Measurements from ENCODE around the gene POLR2M.

POLR2M gene

DNA sequence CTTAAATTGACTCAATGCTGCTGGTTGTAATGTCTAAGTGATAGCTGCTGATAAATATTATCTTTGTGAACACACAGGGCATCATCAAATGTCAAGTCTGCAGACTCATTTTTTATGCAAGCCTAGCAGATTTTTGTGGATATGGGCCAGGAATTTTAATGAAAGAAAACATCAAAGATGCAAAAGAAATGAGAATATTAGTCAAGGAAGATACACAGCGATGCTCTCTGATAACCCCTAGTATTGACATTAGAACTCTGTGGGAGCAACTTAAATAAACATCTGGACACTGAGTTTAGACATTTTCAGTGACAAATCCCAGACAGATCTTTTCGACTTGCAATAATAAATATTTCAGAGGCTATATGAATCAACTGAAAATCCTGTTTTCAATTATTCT, 28.3 kb downstream of the POLR2M start:
- Histone ChIP-seq H3K4me1 (ENCODE audit: insufficient read depth, low read length, poor library complexity, severe bottlenecking) (no peaks in the 10 kb centered on the region), H4K20me1 (ENCODE audit: insufficient read depth, low read length, poor library complexity, severe bottlenecking) (no peaks in the 10 kb centered on the region), H3K9me2 (replicated peaks; ENCODE audit: low read depth, low read length) (no peaks in the 10 kb centered on the region), H3F3A (ENCODE audit: low read depth) (no peaks in the 10 kb centered on the region), H3K27me3 (ENCODE audit: insufficient read depth, low read length, poor library complexity, severe bottlenecking) (no peaks in the 10 kb centered on the region), H3K9ac (ENCODE audit: low read depth, low read length, poor library complexity, severe bottlenecking) (no peak overlapping the region), H3K36me3 (ENCODE audit: insufficient read depth, low read length) (no peaks in the 10 kb centered on the region), H3K4me2 (ENCODE audit: low read depth, low read length, poor library complexity, severe bottlenecking) (no peak overlapping the region), H3K4me3 (ENCODE audit: low read length, poor library complexity, severe bottlenecking) (no peak overlapping the region), H2AFZ (ENCODE audit: low read length) (no peak overlapping the region), H3K9me3 (ENCODE audit: insufficient read depth, low read depth, low read length) (no peaks in the 10 kb centered on the region), H3K79me2 (ENCODE audit: insufficient read depth, low read length) (no peaks in the 10 kb centered on the region)
- TF ChIP-seq, protein P1, sequence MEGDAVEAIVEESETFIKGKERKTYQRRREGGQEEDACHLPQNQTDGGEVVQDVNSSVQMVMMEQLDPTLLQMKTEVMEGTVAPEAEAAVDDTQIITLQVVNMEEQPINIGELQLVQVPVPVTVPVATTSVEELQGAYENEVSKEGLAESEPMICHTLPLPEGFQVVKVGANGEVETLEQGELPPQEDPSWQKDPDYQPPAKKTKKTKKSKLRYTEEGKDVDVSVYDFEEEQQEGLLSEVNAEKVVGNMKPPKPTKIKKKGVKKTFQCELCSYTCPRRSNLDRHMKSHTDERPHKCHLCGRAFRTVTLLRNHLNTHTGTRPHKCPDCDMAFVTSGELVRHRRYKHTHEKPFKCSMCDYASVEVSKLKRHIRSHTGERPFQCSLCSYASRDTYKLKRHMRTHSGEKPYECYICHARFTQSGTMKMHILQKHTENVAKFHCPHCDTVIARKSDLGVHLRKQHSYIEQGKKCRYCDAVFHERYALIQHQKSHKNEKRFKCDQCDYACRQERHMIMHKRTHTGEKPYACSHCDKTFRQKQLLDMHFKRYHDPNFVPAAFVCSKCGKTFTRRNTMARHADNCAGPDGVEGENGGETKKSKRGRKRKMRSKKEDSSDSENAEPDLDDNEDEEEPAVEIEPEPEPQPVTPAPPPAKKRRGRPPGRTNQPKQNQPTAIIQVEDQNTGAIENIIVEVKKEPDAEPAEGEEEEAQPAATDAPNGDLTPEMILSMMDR (conservative IDR thresholded peaks at IDR 0.05; ENCODE audit: low read length), result no peak
- TF ChIP-seq EZH2phosphoT487 (IDR thresholded peaks at IDR 0.05; ENCODE audit: borderline replicate concordance), result no peak

GRCh38 chr15:57735431-57735830, 28.9 kb downstream of the POLR2M start:
- Histone ChIP-seq H3F3A (ENCODE audit: low read depth) (no peaks in the 10 kb centered on the region), H3K4me3 (ENCODE audit: low read length, poor library complexity, severe bottlenecking) (no peak overlapping the region), H3K4me2 (ENCODE audit: low read depth, low read length, poor library complexity, severe bottlenecking) (no peak overlapping the region), H3K9ac (ENCODE audit: low read depth, low read length, poor library complexity, severe bottlenecking) (no peak overlapping the region), H3K27me3 (ENCODE audit: insufficient read depth, low read length, poor library complexity, severe bottlenecking) (no peaks in the 10 kb centered on the region), H3K9me3 (ENCODE audit: insufficient read depth, low read depth, low read length) (no peaks in the 10 kb centered on the region), H3K79me2 (ENCODE audit: insufficient read depth, low read length) (no peaks in the 10 kb centered on the region), H3K4me1 (ENCODE audit: insufficient read depth, low read length, poor library complexity, severe bottlenecking) (no peaks in the 10 kb centered on the region), H3K9me2 (replicated peaks; ENCODE audit: low read depth, low read length) (no peaks in the 10 kb centered on the region), H4K20me1 (ENCODE audit: insufficient read depth, low read length, poor library complexity, severe bottlenecking) (no peaks in the 10 kb centered on the region), H2AFZ (ENCODE audit: low read length) (no peak overlapping the region), H3K36me3 (ENCODE audit: insufficient read depth, low read length) (no peaks in the 10 kb centered on the region)
- TF ChIP-seq EZH2phosphoT487 (IDR thresholded peaks at IDR 0.05; ENCODE audit: borderline replicate concordance), result no peak
- TF ChIP-seq, protein P1 (conservative IDR thresholded peaks at IDR 0.05; ENCODE audit: low read length), result no peak

DNA sequence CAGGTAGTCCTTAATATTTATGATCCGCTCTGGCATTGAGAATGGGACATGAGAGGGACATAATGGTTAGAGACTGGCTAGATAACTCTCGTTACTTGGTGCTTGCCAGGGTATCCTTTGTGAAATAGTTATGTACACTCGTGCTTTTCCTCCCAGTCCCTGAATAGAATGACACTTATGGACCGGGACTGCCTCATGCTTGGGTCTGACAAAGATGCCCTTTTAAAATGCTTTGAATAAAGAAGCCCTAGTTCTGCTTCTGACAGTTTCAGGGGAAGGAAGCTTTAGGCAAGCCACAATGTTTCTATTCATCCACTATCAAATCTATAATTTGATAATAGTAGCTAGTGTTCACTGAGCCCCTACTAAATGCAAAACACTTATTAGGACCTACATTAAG, 29.4 kb downstream of the POLR2M start:
- no peak overlapping the region for H3K4me3 ChIP-seq (ENCODE audit: low read length, poor library complexity, severe bottlenecking)
- no peak overlapping the region for H3K4me2 ChIP-seq (ENCODE audit: low read depth, low read length, poor library complexity, severe bottlenecking)
- H3K9ac ChIP-seq (ENCODE audit: low read depth, low read length, poor library complexity, severe bottlenecking), result no peak overlapping the region
- no peaks in the 10 kb centered on the region for H3K9me3 ChIP-seq (ENCODE audit: insufficient read depth, low read depth, low read length)
- H3K9me2 ChIP-seq (replicated peaks; ENCODE audit: low read depth, low read length), result no peaks in the 10 kb centered on the region
- H3K4me1 ChIP-seq (ENCODE audit: insufficient read depth, low read length, poor library complexity, severe bottlenecking), result no peaks in the 10 kb centered on the region
- no peaks in the 10 kb centered on the region for H3K79me2 ChIP-seq (ENCODE audit: insufficient read depth, low read length)
- no peaks in the 10 kb centered on the region for H3K27me3 ChIP-seq (ENCODE audit: insufficient read depth, low read length, poor library complexity, severe bottlenecking)
- H4K20me1 ChIP-seq (ENCODE audit: insufficient read depth, low read length, poor library complexity, severe bottlenecking), result no peaks in the 10 kb centered on the region
- H3K36me3 ChIP-seq (ENCODE audit: insufficient read depth, low read length), result no peaks in the 10 kb centered on the region
- no peaks in the 10 kb centered on the region for H3F3A ChIP-seq (ENCODE audit: low read depth)
- TF ChIP-seq, protein P1 (conservative IDR thresholded peaks at IDR 0.05; ENCODE audit: low read length), result no peak
- no peak for TF ChIP-seq EZH2phosphoT487 (IDR thresholded peaks at IDR 0.05; ENCODE audit: borderline replicate concordance)
- no peak overlapping the region for H2AFZ ChIP-seq (ENCODE audit: low read length)

Measured in Loucy (cell line).